AG04449 (cell line): Measurements from ENCODE around the gene SLC25A36.
"Not testable (repeated sequence)": the region's sequence is repeated elsewhere in the genome, so short reads cannot be mapped to it uniquely, and the experiment has no call there.

Source experiments
- CTCF ChIA-PET: fragments of 350-600 bp; formaldehyde crosslinking; extraction: SDS; loops from one replicate; lab custom pipeline; 2021; ENCODE audit warnings: antibody characterized with exemption; lab: Yijun Ruan, JAX
- POLR2A ChIA-PET: fragments of 400-600, 350-600 bp; formaldehyde crosslinking; extraction: SDS; loops from one replicate; lab custom pipeline; 2020; ENCODE audit warnings: antibody characterized with exemption, inconsistent platforms; lab: Yijun Ruan, JAX
- DNase-seq: peaks from one replicate; pipeline ENCODE4 v3.0.0-alpha.2; 2010; ENCODE audit warnings: low read depth, low spot score
- H3K4me3 ChIP-seq: 2 replicates; pipeline ENCODE4 v1.5.1; 2011; ENCODE audit warnings: low read depth, mild to moderate bottlenecking, control low read depth, low read length
- CTCF ChIP-seq: IDR thresholded peaks from one replicate; pipeline ENCODE4 v1.5.1; 2011; ENCODE audit warnings: mild to moderate bottlenecking, moderate library complexity, low read length, control low read depth, inconsistent platforms; ENCODE audit not compliant: insufficient read depth; ENCODE audit errors: missing control alignments

Gene SLC25A36

GRCh38 chr3:140927279-140928069 lies 14.2 kb upstream of the SLC25A36 start:
- no peak for TF ChIP-seq CTCF
- CTCF ChIA-PET = no interaction called here
- no peak for DNase-seq
- POLR2A ChIA-PET = no interaction called here
- no peak overlapping the region for H3K4me3 ChIP-seq

GRCh38 chr3:140929446-140929845 lies 12.2 kb upstream of the SLC25A36 start:
- no peak for TF ChIP-seq CTCF
- no peak for DNase-seq
- ChIA-PET POLR2A (no interaction called here), CTCF (no interaction called here)
- H3K4me3 ChIP-seq = no peak overlapping the region

DNA sequence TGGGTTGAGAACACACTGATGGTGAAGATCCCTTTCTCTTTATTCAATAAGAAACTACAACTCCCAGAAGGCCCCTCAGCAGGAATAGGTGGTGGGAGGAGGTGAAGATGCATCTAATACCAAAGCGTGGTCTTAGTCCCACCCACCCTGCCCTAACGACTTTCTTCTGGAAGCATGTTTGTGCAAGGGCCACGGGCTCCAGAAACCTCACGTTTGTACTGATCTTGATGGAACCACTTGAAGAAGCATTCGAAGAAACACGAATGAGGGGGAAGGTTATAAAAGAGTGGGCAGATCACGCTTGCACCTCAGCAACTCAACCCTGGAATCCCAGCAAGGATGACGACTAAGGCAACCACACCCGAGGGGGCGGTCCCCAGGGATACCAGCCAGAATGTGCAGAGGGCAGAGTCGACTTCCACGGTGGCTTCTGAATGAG lies 10.6 kb upstream of the SLC25A36 start:
- CTCF ChIA-PET = interaction anchor here (1.2 to 2.0 kb wide), 2 partner anchors 8 to 175 kb away, joined by 3 to 14 read pairs; no protein-coding TSS in a partner anchor
- no peak for DNase-seq
- H3K4me3 ChIP-seq = no peak overlapping the region
- POLR2A ChIA-PET = no interaction called here
- TF ChIP-seq CTCF = no peak

DNA sequence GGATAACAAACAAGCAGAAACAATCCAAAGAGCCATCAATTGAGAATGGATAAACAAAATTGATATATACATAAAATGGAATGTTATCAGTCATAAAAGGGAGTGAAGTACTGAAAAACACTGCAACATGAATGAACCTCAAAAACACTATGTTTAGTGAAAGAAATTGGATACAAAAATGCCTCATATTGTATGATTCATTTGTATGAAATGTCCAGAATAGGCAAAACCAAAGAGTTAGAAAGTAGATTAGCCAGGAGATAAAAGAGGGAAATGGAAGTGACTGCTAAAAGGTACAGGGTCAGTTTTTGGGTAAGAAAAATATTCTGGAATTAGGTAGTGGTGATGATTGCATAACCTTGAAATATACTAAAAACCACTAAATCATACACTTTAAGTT lies 9.8 kb upstream of the SLC25A36 start:
- no peak for TF ChIP-seq CTCF
- ChIA-PET CTCF (interaction anchor here (1.2 to 2.0 kb wide), 2 partner anchors 9 to 174 kb away, joined by 3 to 14 read pairs; no protein-coding TSS in a partner anchor), POLR2A (no interaction called here)
- no peak for DNase-seq
- no peak overlapping the region for H3K4me3 ChIP-seq

GRCh38 chr3:140933109-140933508 lies 8.5 kb upstream of the SLC25A36 start:
- no peak overlapping the region for H3K4me3 ChIP-seq
- CTCF ChIA-PET = interaction anchor here (1.0 to 2.0 kb wide), 3 partner anchors 10 to 35 kb away, joined by 3 to 14 read pairs (median 5); no protein-coding TSS in a partner anchor
- TF ChIP-seq CTCF = no peak
- POLR2A ChIA-PET = no interaction called here
- DNase-seq = no peak

DNA sequence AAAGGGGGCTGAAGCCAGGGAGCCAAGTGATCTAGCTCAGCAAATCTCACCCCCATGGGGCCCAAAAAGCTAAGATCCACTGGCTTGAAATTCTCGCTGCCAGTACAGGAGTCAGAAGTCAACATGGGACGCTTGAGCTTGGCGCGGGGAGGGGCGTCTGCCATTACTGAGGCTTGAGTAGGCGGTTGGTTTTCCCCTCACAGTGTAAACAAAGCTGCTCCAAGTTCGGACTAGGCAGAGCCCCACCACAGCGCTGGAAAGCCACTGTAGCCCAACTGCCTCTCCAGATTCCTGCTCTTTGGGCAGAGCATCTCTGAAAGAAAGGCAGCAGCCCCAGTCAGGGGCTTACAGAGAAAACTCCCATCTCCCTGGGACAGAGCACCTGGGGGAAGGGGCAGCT lies 8.1 kb upstream of the SLC25A36 start:
- no peak overlapping the region for H3K4me3 ChIP-seq
- no peak for TF ChIP-seq CTCF
- ChIA-PET CTCF (interaction anchor here (1.4 kb wide), 1 partner anchor 11 kb away, joined by 5 read pairs; no protein-coding TSS in a partner anchor), POLR2A (no interaction called here)
- DNase-seq = no peak

DNA sequence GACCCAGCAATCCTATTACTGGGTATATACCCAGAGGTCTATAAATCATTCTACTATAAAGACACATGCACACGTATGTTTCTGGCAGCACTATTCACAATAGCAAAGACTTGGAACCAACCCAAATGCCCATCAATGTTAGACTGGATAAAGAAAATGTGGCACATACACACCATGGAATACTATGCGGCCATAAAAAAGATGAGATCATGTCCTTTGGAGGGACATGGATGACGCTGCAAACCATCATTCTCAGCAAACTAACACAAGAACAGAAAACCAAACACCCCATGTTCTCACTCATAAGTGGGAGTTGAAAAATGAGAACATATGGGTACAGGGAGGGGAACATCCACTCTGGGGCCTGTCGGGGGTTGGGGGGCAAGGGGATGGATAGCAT lies 2.3 kb upstream of the SLC25A36 start:
- DNase-seq, POLR2A ChIA-PET, H3K4me3 ChIP-seq, CTCF ChIA-PET: not testable (repeated sequence)
